GM04503 (cell line): ENCODE results near the gene KIFC1.
"Not testable (repeated sequence)": the region's sequence is repeated elsewhere in the genome, so short reads cannot be mapped to it uniquely, and the experiment has no call there.

Source experiments
- DNase-seq: peaks from one replicate; pipeline ENCODE4 v3.0.0-alpha.2; 2012; ENCODE audit warnings: low read depth

Gene KIFC1, protein sequence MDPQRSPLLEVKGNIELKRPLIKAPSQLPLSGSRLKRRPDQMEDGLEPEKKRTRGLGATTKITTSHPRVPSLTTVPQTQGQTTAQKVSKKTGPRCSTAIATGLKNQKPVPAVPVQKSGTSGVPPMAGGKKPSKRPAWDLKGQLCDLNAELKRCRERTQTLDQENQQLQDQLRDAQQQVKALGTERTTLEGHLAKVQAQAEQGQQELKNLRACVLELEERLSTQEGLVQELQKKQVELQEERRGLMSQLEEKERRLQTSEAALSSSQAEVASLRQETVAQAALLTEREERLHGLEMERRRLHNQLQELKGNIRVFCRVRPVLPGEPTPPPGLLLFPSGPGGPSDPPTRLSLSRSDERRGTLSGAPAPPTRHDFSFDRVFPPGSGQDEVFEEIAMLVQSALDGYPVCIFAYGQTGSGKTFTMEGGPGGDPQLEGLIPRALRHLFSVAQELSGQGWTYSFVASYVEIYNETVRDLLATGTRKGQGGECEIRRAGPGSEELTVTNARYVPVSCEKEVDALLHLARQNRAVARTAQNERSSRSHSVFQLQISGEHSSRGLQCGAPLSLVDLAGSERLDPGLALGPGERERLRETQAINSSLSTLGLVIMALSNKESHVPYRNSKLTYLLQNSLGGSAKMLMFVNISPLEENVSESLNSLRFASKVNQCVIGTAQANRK

DNA sequence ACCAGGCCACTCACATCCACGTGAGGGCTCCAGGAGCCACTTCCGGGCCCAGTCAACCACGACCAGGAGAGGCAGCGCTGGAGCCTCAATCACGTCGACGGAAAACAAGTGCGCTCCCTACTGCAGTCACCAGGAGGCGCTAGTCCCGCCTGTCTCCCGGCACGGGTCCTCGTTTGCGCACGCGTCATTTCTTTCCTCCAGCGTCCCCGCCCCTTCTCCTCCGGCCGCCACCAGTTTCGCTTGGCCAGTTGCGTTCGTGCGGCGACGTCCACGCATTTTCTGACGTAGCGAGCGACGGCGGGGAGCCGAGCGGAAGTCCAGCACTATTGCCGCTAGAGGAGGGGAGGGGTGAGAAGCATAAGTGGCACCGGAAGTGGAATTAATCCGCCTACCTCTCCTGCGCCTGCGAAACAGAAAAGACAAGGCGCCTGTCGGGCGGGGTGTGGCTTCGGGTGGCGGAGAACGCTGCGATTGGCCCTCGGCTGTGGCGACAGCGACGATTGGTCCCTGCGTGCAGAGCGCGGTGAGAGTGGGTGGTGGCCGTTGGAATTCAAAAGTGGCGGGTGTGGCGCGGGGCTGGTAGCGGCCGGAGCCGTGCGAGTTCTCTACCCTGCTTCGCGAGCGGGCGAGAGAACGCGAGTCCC is at the start of gene KIFC1:
KIFC1 (plus strand) TSS at position 546 of the 644 bp plus-strand sequence. CDS start 163 bp downstream, outside the sequence.
- DNase-seq: peak; percentile 98

DNA sequence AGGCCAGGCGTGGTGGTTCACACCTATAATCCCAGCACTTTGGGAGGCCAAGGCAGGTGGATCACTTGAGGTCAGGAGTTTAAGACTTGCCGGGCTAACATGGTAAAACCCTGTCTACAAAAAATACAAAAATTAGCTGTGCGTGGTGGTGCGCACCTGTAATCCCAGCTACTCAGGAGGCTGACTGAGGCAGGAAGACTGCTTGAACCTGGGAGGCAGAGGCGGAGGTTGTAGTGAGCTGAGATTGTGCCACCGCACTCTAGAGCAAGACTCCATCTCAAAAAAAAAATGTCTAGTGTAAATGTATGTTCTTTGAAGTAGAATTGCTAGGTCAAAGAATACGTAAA is 48.0 kb upstream of the KIFC1 start:
- not testable (repeated sequence) for DNase-seq

DNA sequence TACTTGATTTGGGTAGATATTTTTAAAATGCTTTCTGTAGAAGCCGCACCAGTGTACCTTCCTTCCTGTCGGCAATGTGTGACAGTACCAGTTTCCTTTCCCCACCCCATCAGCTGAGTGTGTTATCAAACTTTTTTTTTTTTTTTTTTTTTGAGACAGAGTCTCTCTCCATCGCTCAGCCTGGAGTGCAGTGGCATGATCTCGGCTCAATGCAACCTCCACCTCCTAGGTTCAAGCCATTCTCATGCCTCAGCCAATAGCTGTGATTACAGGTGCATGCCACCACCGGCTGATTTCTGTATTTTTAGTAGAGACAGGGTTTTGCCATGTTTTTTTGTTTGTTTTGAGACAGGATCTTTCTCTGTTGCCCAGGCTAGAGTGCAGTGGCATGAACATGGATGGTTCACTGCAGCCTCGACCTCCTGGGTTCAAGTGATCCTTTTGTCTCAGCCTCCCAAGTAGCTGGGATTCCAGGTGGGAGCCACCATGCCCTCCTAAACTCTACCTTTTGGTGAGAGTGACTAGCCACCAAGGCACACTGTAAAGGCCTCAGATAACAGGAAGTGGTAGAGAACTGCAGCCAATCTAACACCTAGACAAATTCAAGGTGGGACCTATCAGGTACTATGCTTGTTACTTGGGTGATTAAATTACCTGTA is 47.5 kb upstream of the KIFC1 start:
- DNase-seq: no peak

DNA sequence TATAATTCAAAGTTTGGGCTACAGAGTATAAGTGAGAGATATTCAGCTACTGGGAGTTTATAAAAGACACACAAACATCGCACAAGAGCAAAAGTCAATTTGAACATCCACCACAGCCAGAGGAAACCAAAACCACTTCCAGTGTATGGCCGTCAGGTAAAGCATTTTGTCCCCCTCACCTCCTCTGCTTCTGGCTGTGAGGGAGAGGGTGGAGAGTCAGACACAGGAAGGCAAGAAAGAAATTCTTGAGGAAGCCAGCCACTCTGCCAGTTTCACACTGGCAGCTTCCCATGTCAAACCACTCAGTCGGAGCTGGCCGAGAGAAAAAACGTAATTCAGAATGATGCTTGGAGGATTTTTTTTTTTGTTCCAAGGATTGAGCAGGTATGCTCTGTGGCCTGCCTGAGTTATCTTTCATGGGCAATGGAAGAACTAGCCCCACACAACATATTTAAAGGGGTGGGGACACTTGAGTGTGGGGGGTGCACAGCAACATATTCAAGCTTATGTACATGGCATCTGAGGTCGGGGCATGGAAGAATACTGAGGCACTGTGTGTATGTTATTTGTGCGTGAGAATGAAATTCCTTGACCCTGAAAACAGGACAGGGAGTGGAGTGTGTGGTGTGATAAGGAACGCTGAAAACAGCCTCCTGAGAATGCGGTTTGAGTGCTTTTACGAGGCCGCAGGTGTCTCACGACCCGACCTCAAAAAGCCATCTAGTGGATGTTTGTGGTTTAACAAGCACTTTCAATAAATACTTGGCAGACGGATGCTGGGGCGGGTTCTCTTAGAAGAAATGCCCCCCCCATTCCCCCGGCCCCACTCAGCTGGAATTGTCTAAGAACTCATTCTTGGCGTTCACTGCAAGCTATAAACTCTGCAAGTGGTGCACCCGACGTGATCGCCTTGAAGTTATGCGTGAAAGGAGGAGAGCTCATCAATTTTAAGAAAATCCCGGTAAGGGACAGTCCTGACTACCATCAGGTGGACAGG is 46.6 kb upstream of the KIFC1 start:
- DNase-seq: peak; percentile 31

DNA sequence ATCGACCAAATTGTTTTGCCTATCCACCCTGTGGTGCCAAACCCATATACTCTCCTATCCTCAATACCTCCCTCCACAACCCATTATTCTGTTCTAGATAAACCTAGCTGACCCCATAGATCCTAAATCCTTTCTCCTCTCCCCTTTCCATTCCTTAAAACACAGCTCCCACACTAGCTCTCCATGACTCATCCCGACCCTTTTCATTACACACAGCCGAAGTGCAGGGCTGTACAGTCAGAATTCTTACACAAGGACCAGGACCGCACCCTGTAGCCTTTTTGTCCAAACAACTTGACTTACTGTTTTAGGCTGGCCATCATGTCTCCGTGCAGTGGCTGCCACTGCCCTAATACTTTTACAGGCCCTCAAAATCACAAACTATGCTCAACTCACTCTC is 44.7 kb upstream of the KIFC1 start:
- DNase-seq: not testable (repeated sequence)

DNA sequence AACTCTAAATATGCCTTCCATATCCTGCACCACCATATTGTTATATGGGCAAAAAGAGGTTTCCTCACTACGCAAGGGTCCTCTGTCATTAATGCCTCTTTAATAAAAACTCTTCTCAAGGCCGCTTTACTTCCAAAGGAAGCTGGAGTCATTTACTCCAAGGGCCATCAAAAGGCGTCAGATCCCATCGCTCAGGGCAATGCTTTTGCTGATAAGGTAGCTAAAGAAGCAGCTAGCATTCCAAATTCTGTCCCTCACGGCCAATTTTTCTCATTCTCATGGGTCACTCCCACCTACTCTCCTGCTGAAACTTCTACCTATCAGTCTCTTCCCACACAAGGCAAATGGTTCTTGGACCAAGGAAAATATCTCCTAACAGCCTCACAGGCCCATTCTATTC is 43.8 kb upstream of the KIFC1 start:
- no peak for DNase-seq

DNA sequence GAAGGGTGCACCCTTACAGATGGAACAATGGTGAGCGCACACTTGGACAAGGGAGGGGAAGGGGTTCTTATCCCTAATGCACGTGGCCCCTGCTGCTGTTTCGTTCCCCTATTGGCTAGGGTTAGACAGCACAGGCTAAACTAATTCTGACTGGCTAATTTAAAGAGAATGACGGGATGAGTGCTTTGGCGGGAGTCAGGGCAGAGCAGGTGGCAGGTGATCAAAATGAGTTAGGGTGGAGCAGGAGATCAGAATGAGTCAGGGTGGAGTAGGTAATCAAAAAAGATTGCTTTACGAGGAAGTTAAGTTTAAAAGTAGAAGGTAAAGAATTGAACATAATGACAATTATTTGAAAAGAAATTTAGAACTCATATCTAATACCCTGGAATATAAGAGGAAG is 35.8 kb upstream of the KIFC1 start:
- not testable (repeated sequence) for DNase-seq

DNA sequence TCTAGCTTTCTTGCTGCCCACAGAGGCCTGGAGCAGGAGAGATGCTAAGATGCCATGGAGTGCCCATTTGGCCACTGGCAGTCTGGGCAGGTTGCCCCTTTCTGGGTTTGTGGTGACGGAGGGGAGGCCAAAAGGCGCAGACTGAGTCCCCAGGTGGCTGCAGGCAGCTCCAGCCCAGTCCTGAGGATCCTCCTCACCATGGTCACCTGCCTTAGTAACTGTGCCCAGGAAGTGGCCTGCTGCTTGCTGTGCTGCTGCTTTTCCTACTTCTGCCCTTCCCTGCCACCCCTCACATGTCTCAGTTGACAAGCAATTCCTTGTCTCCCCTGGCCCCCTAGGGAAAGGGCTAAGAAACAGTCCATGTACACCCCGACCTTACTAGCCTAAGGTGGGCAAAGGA is 35.3 kb upstream of the KIFC1 start:
- DNase-seq: no peak

DNA sequence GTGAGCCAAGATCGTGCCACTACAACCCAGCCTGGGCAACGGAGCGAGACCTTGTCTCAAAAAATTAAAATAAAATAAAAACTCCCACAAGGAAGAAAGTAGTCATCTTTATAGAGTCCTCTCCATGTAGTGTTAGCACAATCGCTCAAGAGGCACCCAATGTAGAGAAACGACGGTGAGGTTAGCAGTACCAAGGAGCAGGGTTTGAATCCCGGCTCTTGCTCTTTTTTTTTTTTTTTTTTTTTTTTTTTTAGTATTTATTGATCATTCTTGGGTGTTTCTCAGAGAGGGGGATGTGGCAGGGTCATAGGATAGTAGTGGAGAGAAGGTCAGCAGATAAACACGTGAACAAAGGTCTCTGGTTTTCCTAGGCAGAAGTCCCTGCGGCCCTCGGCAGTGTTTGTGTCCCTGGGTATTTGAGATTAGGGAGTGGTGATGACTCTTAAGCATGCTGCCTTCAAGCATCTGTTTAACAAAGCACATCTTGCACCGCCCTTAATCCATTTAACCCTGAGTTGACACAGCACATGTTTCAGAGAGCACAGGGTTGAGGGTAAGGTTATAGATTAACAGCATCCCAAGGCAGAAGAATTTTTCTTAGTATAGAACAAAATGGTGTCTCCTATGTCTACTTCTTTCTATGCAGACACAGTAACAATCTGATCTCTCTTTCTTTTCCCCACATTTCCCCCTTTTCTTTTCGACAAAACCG is 34.3 kb upstream of the KIFC1 start:
- not testable (repeated sequence) for DNase-seq

DNA sequence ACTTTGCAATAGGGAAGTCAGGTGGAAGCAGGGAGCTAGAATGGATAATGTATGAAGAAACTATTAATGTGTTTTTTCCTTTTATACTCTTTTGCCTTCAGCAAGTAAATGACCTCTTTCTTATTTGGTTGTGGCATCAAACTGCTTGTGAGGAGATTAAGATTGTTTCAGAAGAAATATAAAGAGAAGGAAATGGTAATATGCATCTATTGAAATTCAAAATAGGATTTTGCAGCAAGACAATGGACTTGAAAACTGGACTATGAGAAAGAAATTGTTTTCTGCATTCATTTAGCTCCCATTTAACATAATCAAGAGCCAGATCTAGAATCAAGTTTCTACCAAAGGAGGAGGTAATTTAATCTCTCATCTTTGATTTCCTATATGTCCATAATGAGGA is 32.3 kb upstream of the KIFC1 start:
- DNase-seq: no peak

DNA sequence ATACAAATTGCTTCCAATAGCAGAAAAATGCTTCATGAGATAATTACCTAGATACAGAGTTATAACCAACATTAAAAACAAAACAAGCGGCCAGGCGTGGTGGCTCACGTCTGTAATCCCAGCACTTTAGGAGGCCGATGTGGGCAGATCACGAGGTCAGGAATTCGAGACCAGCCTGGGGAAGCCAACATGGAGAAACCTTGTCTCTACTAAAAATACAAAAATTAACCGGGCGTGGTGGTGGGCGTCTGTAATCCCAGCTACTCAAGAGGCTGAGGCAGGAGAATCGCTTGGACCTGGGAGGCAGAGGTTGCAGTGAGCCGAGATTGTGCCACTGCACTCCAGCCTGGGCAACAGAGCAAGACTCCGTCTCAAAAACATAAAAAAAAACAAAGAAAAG is 28.1 kb upstream of the KIFC1 start:
- DNase-seq: not testable (repeated sequence)

DNA sequence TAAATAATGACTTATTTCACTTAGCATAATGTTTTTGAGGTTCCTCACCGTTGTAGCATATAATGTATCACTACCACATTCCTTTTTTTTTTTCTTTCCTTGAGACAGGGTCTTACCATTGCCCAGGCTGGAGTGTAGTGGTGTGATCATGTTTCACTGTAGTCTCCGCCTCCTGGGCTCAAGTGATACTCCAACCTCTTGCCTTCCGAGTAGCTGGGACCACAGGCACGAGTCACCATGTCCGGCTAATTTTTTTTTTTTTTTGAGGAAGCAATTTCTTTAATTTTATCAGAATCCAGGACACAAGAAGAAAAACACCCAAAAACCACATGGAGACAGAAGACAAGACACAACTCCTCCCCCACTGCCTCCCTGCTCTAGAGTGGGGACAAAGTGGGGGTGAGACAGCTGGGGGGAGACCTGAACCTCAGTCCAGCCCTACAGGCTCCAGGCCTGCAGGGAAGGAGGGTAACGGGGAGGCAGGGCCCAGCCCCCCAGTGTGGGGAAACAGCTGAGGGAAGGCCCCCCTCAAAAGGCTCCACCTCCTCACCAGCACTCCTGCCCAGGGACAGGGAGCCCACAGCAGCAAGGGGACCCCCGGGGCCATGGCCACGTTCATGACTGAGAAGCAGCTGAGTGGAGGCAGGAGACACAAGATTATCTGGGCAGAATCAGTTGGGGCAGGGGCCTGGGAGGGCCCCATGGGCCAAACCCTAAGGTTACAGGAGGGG is 27.0 kb upstream of the KIFC1 start:
- DNase-seq: not testable (repeated sequence)

DNA sequence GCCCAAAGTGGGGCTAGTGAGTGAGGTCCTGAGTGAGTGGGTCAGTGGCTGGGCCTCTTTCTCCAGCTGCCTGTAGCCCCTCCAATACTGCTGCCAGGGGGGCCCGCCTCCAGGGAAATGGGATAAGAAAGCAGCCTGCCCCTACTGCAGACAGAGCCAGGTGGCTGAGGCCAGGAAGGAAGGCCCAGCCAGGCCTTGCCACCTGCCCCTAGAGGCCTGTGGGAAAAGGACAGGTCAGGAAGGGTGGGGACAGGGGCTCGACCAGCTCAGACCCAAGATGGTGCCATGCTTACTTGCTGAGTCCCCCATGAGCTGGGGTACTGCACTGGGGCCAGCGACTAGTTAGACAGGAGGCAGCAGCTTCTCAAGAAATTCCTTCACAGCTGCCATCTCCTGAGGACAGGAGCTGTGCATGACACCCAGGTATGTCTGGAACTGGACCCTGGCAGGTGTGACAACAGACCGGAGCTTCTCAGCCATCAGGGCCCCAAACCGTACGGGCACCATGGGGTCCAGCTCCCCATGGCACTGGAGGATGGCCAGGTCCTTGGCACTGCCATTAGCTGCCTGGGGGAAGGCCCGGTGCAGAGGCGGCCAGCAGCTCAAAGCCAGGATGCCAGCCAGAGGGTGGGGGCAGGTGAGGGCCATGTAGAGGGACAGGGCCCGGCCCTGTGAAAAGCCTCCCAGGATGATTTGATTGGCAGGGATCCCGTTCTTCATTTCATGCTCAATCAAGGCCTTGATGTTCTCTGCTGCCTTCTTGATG is 26.2 kb upstream of the KIFC1 start:
- not testable (repeated sequence) for DNase-seq

DNA sequence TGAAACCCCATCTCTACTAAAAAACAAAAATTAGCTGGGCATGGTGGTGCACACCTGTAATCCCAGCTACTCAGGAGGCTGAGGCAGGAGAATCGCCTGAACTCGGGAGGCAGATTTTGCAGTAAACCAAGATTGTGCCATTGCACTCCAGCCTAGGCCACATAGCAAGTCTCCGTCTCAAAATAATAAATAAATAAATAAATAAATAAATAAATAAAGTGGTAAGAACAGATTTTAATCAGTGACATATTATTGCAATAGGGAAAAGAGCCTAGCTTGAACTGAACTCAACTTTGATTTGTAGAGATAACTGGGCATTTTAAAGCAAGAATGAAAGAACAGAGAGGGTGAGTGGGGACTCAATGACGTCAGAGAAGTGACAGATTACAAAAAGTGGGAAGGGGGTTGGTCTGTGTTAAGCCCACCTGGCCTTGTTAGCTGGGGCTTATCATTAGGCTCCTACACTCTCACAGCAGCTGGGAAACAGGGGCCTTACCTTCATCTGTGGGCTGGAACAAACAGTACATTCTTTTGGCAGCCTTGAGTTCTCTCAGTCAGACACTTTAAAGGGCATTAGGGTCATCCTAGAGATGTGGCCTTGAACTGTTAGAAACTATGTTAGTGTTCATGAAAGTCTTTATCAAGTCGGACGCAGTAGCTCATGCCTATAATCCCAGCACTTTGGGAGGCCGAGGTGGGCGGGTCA is 24.5 kb upstream of the KIFC1 start:
- DNase-seq: no peak

DNA sequence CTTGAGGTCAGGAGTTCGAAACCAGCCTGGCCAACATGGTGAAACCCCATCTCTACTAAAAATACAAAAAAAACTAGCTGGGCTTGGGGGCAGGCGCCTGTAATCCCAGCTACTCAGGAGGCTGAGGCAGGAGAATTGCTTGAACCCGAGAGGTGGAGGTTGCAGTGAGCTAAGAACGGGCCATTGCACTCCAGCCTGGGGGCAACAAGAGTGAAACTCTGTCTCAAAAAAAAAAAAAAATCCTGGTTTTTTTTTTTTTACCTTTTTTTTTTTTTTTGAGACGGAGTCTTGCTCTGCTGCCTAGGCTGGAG is 24.0 kb upstream of the KIFC1 start:
- not testable (repeated sequence) for DNase-seq

DNA sequence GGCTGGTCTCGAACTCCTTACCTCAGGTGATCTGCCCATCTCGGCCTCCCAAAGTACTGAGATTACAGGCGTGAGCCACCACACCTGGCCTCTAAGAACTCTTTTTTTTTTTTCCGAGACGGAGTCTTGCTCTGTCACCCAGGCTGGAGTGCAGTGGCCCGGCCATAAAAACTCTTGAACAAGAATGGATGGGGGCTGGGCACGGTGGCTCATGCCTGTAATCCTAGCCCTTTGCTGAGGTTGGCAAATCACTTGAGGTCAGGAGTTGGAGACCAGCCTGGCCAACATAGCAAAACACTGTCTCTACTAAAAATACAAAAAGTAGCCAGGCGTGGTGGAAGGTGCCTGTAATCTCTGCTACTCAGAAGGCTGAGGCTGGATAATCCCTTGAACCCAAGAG is 19.7 kb upstream of the KIFC1 start:
- not testable (repeated sequence) for DNase-seq

DNA sequence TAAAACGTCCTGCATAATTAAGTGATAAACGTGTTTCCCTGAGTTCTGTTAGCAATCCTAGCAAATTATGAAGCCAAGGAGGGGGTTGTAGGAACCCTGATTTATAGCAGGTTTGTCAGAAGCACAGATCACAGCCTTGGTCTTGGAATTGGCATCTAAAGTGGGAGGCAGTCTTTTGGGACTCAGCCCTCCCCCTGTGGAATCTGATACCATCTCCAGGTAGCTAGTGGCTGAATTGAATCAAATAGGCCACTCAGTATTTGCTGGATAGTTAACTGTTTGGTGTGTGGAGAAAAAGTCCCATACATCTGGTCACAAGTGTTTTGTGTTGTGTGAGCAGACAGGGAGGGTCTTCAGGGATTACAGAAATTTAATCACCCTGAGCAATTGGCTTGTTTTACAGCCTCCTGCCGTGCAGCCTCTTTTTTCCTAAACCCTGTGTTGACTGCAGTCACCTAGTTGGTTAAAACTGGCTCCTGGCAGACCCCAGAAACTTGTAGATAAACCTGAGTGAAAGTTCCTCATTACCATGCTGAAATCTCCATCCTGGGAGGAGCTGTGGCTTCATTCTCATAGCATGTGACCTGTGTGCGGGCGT is 19.0 kb upstream of the KIFC1 start:
- no peak for DNase-seq
